GM12878 (cell line): ENCODE measurements around the gene ATP13A5. TPM values are rescaled to one million over a fixed set of nuclear protein-coding genes. Genes with fewer than 3 reads are reported as not detected.

ENCODE experiments used
- ATAC-seq: fragments of 200-7000 bp; cut with Tn5 transposase; 3 replicates; pipeline ENCODE4 v1.9.1; 2020; ENCODE audit warnings: mild to moderate bottlenecking, moderate library complexity
- BruUV-seq: library from RNA; stranded (reverse); fragments of 400-500 nt; replicated peaks from 2 replicates; lab custom pipeline; 2021; lab: Mats Ljungman, UMichigan
- CTCF ChIA-PET: fragments of 300-600 bp; sonication (Branson Sonifier 250); formaldehyde crosslinking; extraction: SDS; loops from one replicate; lab custom pipeline; 2021; ENCODE audit warnings: inconsistent platforms; lab: Yijun Ruan, JAX
- POLR2A ChIA-PET: fragments of 350-600 bp; formaldehyde crosslinking; extraction: SDS; loops from one replicate; lab custom pipeline; 2021; ENCODE audit warnings: inconsistent platforms; lab: Charles Lee
- RAD21 ChIA-PET: fragments of 300-600 bp; sonication (Branson Sonifier 250); formaldehyde crosslinking; loops from one replicate; lab custom pipeline; 2023; ENCODE audit warnings: antibody characterized with exemption; ENCODE audit not compliant: unreplicated experiment; lab: Charles Lee
- SMC1A ChIA-PET: fragments of 300-600 bp; sonication (Branson Sonifier 250); formaldehyde crosslinking; loops from one replicate; lab custom pipeline; 2023; ENCODE audit not compliant: unreplicated experiment, uncharacterized antibody; lab: Charles Lee
- DNase-seq: peaks from one replicate; pipeline ENCODE4 v3.0.0-alpha.2; 2011; ENCODE audit warnings: low read depth, low spot score
- FAIRE-seq: peaks from 3 replicates; lab custom pipeline; 2011; peaks lifted over from hg19 to GRCh38; lab: Jason Lieb, UNC
- H2AFZ ChIP-seq: 2 replicates; pipeline ENCODE4 v1.6.0; 2011; ENCODE audit warnings: low read depth, low read length, control low read depth; ENCODE audit not compliant: control insufficient read depth
- H3K27ac ChIP-seq: 2 replicates; pipeline ENCODE4 v1.5.1; 2011; ENCODE audit warnings: control low read depth; ENCODE audit not compliant: control insufficient read depth, insufficient read depth
- H3K27me3 ChIP-seq, 2 experiments: replicated peaks in 1 of 2; 2 replicates each; pipeline versions ENCODE4 v1.6.0 to v1.6.1; 2011; ENCODE audit warnings: low read length in 1 of 2; ENCODE audit not compliant: control insufficient read depth in 2 of 2, insufficient read depth in 2 of 2
- H3K36me3 ChIP-seq, 2 experiments: 2 replicates each; pipeline ENCODE4 v1.5.1; 2011; ENCODE audit warnings: low read length in 1 of 2; ENCODE audit not compliant: control insufficient read depth in 2 of 2, insufficient read depth in 2 of 2
- H3K4me1 ChIP-seq: 2 replicates; pipeline ENCODE4 v1.6.1; 2011; ENCODE audit warnings: mild to moderate bottlenecking, low read length, moderate library complexity, mixed read lengths; ENCODE audit not compliant: control insufficient read depth, insufficient read depth
- H3K4me2 ChIP-seq: 2 replicates; pipeline ENCODE4 v1.6.0; 2011; ENCODE audit warnings: control low read depth; ENCODE audit not compliant: control insufficient read depth, insufficient read depth
- H3K4me3 ChIP-seq: fragments of 200-600 bp; sonication (generic); 2 replicates; pipeline ENCODE4 v1.5.1; 2016
- H3K79me2 ChIP-seq: 2 replicates; pipeline ENCODE4 v1.6.0; 2011; ENCODE audit warnings: low read length; ENCODE audit not compliant: control insufficient read depth, insufficient read depth
- H3K9ac ChIP-seq: 2 replicates; pipeline ENCODE4 v1.8.0; 2011; ENCODE audit warnings: low read length, control low read depth, mixed read lengths; ENCODE audit not compliant: control insufficient read depth, insufficient read depth
- H3K9me3 ChIP-seq: replicated peaks from 3 replicates; pipeline ENCODE4 v1.5.1; 2011; ENCODE audit warnings: mild to moderate bottlenecking, low read length; ENCODE audit not compliant: control insufficient read depth, insufficient read depth
- H4K20me1 ChIP-seq: 2 replicates; pipeline ENCODE4 v1.6.0; 2011; ENCODE audit not compliant: control insufficient read depth, insufficient read depth
- CEBPB ChIP-seq, 2 experiments: fragments of 150-350 bp in 1 of 2; IDR thresholded peaks; 2 replicates each; pipeline ENCODE4 v1.6.1; 2012 to 2014; ENCODE audit warnings: low read depth in 2 of 2, low read length in 2 of 2, borderline replicate concordance in 1 of 2, inconsistent platforms in 1 of 2
- CREM ChIP-seq: IDR thresholded peaks from 2 replicates; pipeline ENCODE4 v1.6.1; 2014; ENCODE audit warnings: antibody characterized with exemption, low read depth
- CTCF ChIP-seq, 3 experiments: IDR thresholded peaks in 2 of 3; conservative IDR thresholded peaks in 1 of 3; 2 replicates each; pipeline ENCODE4 v1.5.1; 2011; ENCODE audit warnings: low read depth in 3 of 3, low read length in 3 of 3, mild to moderate bottlenecking in 3 of 3, control low read depth in 2 of 3, moderate library complexity in 2 of 3, inconsistent platforms in 1 of 3, mixed read lengths in 1 of 3; ENCODE audit not compliant: control insufficient read depth in 2 of 3, insufficient read depth in 1 of 3; ENCODE audit errors: extremely low read depth in 1 of 3
- EZH2 ChIP-seq: IDR thresholded peaks from 2 replicates; pipeline ENCODE4 v1.6.1; 2012; ENCODE audit warnings: low read depth, mild to moderate bottlenecking, control low read depth, inconsistent platforms, low read length, borderline replicate concordance; ENCODE audit not compliant: control insufficient read depth
- NR2C2 ChIP-seq: IDR thresholded peaks from 2 replicates; pipeline ENCODE4 v1.6.1; 2011; ENCODE audit warnings: borderline replicate concordance, low read depth; ENCODE audit not compliant: control insufficient read depth, insufficient read length
- PAX5 ChIP-seq: IDR thresholded peaks from 2 replicates; pipeline ENCODE4 v1.6.1; 2011; ENCODE audit warnings: low read depth, low read length, borderline replicate concordance
- POU2F2 ChIP-seq: IDR thresholded peaks from 3 replicates; pipeline ENCODE4 v1.6.1; 2011; ENCODE audit warnings: low read depth, mild to moderate bottlenecking, low read length, borderline replicate concordance
- SREBF1 ChIP-seq: IDR thresholded peaks from 2 replicates; pipeline ENCODE4 v1.6.1; 2012; ENCODE audit warnings: mild to moderate bottlenecking, low read length
- STAT1 ChIP-seq: fragments of 450-650 bp; conservative IDR thresholded peaks from 2 replicates; pipeline ENCODE4 v1.6.1; 2014; ENCODE audit warnings: antibody characterized with exemption, mild to moderate bottlenecking
- ZBTB11 ChIP-seq: fragments of 450-650 bp; formaldehyde crosslinking; IDR thresholded peaks from 2 replicates; pipeline ENCODE4 v1.5.0; 2022; ENCODE audit warnings: mild to moderate bottlenecking, missing genetic modification characterization
- WGBS: methylation state at CpG from one replicate; pipeline ENCODE4 v1.1.6; 2016; ENCODE audit warnings: low lambda C conversion rate; ENCODE audit not compliant: insufficient replicate concordance, insufficient coverage; ENCODE audit errors: missing lambda C conversion rate; 5-methylcytosine and 5-hydroxymethylcytosine counted together
- in situ Hi-C: fragments of 300-500 bp; cut with MboI; formaldehyde crosslinking; loops from 9 replicates; pipeline ENCODE4 v1.14.3; 2018; ENCODE audit warnings: mixed read lengths
- intact Hi-C: fragments of 100-400 bp; cut with micrococcal nuclease; formaldehyde crosslinking; loops from one replicate; pipeline ENCODE4 v1.14.2; 2022; ENCODE audit not compliant: unreplicated experiment
- polyA plus RNA-seq, 11 experiments: library from polyadenylated mRNA; depleted of rRNA in 4 of 11; unstranded in 6 of 11; stranded (reverse) in 5 of 11; fragments of >200 nt; fragmentation: Nextera tagmentation in 4 of 11; fragmentation: Illumina TruSeq in 1 of 11; extraction: Ambion mirVana in 4 of 11; extraction: Trizol in 1 of 11; gene quantifications; 1 replicate in 1 of 11; 2 replicates in 10 of 11; pipeline versions ENCODE4 v1.2.1 to v1.2.3, GENCODE V29; 2011 to 2016; ENCODE audit warnings: inconsistent platforms in 2 of 11, missing spikeins in 2 of 11, low read depth in 1 of 11
- total RNA-seq, 4 experiments: library from RNA; depleted of rRNA in 3 of 4; stranded (reverse); fragments of >200 nt in 3 of 4; fragmentation: Illumina TruSeq in 1 of 4; extraction: Trizol in 1 of 4; gene quantifications; 2 replicates each; pipeline versions ENCODE4 v1.2.1 to v1.2.3, GENCODE V29; 2013 to 2021
- TF ChIP-seq, protein P1 (sequence below): IDR thresholded peaks from 2 replicates; pipeline ENCODE4 v1.6.1; 2011; ENCODE audit warnings: mild to moderate bottlenecking, low read depth, low read length, moderate library complexity; ENCODE audit not compliant: insufficient replicate concordance
- TF ChIP-seq, protein P2 (sequence below): fragments of 450-650 bp; IDR thresholded peaks from 2 replicates; pipeline ENCODE4 v1.6.1; 2014; ENCODE audit warnings: mild to moderate bottlenecking

ATP13A5 gene
- total and polyA plus RNA-seq, 10 of the 15 experiments (the other 5 are each of a cell fraction or from before 2014, with no cell fraction given) = not detected

DNA sequence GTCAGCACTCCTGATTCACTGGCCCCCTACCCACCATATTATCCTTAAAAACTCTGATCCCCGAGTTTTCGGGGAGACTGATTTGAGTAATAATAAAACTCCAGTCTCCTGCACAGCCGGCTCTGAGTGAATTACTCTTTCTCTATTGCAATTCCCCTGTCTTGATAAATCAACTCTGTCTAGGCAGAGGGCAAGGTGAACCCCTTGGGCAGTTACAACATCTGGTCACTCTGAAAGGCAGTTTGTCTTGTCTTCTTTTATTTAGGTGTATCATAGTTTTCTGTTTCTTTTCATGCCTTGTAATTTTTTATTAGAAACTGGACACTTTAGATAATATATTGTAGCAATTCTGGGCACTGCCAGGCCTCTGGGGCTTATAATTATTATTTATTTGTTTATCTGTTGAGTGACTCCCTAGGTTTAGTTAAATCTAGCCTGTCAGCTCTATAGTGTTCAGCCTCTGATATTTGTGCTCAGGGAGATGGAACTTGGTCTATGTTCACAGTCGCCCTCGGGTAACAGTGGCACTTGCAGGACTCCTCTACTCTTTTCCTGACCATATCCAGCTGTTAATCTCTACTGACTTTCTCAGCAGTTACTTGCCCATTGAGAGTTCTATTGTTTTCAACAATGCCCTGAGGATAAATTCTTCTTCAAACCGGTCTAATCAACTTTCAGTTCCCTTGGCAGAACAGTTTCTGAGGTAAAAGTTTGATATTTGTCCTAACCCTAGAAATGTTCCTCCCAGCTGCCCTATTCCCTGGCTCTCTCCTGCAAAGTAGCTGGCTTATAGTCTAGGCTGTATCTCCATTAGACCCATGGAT, 153.0 kb downstream of the ATP13A5 start:
- Histone ChIP-seq H3K4me1 (no peaks in the 10 kb centered on the region), H4K20me1 (no peaks in the 10 kb centered on the region)
- RAD21 ChIA-PET = no interaction called here
- CTCF ChIA-PET = interaction anchor here (0.7 kb wide), 1 partner anchor 99 kb away, joined by 3 read pairs; no protein-coding TSS in a partner anchor
- in situ Hi-C loops = no loop called here
- no peak for TF ChIP-seq EZH2
- TF ChIP-seq NR2C2 = no peak
- TF ChIP-seq CEBPB (IDR thresholded peaks at IDR 0.05; ENCODE audit: borderline replicate concordance in 1 of 2, low read depth in 2 of 2, low read length in 2 of 2) = no peak
- no peak for TF ChIP-seq CREM
- no peak for TF ChIP-seq ZBTB11 (CRISPR knock-in tag)
- TF ChIP-seq, protein P1, sequence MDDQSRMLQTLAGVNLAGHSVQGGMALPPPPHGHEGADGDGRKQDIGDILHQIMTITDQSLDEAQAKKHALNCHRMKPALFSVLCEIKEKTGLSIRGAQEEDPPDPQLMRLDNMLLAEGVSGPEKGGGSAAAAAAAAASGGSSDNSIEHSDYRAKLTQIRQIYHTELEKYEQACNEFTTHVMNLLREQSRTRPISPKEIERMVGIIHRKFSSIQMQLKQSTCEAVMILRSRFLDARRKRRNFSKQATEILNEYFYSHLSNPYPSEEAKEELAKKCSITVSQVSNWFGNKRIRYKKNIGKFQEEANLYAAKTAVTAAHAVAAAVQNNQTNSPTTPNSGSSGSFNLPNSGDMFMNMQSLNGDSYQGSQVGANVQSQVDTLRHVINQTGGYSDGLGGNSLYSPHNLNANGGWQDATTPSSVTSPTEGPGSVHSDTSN = no peak
- TF ChIP-seq STAT1 = no peak
- TF ChIP-seq PAX5 = no peak
- no peak for TF ChIP-seq CTCF (IDR thresholded peaks at IDR 0.05 in 2 of 3, conservative IDR thresholded peaks at IDR 0.05 in 1 of 3; ENCODE audit: control insufficient read depth in 2 of 3, extremely low read depth in 1 of 3, insufficient read depth in 1 of 3, low read depth in 3 of 3, low read length in 3 of 3)
- no peak for TF ChIP-seq POU2F2
- TF ChIP-seq, protein P2, sequence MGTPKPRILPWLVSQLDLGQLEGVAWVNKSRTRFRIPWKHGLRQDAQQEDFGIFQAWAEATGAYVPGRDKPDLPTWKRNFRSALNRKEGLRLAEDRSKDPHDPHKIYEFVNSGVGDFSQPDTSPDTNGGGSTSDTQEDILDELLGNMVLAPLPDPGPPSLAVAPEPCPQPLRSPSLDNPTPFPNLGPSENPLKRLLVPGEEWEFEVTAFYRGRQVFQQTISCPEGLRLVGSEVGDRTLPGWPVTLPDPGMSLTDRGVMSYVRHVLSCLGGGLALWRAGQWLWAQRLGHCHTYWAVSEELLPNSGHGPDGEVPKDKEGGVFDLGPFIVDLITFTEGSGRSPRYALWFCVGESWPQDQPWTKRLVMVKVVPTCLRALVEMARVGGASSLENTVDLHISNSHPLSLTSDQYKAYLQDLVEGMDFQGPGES = no peak
- no peak for TF ChIP-seq SREBF1
- TF ChIP-seq, all 136 proteins: peak for 0
- Histone ChIP-seq H3K36me3 (no peaks in the 10 kb centered on the region), H3K4me3 (no peak overlapping the region), H3K4me2 (no peak overlapping the region), H2AFZ (no peak overlapping the region), H3K9ac (no peak overlapping the region), H3K27me3 (peaks cover 0 to 3% of the 10 kb centered on the region in 2 experiments; a peak in 2 of 4 replicates), H3K9me3 (no peaks in the 10 kb centered on the region), H3K79me2 (no peaks in the 10 kb centered on the region), H3K27ac (no peak overlapping the region)
- ATAC-seq = no peak
- FAIRE-seq = no peak
- no peak for DNase-seq
- POLR2A ChIA-PET = no interaction called here
- 22% methylated on average over 6 of the region's 6 CpGs for WGBS
- intact Hi-C loops = no loop called here
- SMC1A ChIA-PET = interaction anchor here (1.3 kb wide), 1 partner anchor 13 kb away, joined by 3 read pairs; no protein-coding TSS in a partner anchor
- no TSS peak for BruUV-seq
